Measurements from ENCODE around the gene TYMP. TPM values are rescaled to one million over a fixed set of nuclear protein-coding genes. Genes with fewer than 3 reads are reported as not detected.

Gene TYMP
- total RNA-seq, 1 donor from 2014 or later, result 3.3 TPM

DNA sequence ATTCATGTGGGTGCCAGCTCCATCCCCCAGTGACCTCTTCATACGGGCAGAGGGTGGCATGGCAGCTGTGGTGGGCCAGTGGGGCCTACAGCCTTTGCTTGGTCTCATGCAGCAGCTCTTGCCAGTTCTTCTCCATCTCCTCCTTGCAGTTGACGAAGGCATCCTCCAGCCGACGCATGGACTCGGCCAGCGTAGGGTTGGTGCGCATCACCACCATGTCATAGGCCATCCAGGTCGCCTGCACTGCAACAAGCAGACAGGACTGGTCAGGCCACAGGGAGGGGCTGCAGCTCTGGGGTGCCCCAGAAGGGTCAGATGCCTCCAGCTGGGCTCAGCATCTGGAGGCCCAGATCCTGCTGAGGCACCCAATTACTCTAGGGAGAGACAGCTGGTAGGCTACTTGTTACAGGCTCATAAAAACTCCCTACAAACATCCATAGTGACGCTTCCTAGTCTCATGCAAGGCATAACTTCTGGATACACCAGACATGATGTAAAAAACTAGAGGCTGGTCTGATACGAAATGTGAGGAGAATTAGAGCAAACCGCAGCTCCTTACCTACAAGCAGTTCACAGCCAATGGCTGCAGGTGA, 21.4 kb upstream of the TYMP start:
- H3K27me3 Mint-ChIP-seq (ENCODE audit: low read depth, unreplicated experiment), result peaks cover 32% of the 10 kb centered on the region
- no peaks in the 10 kb centered on the region for H3K9me3 Mint-ChIP-seq (ENCODE audit: unreplicated experiment)
- FAIRE-seq (no peak), DNase-seq (ENCODE audit: low read depth) (no peak)
- H3K27ac Mint-ChIP-seq (ENCODE audit: unreplicated experiment), result no peak overlapping the region
- Histone ChIP-seq H3K36me3 (ENCODE audit: insufficient read depth, low read length) (no peaks in the 10 kb centered on the region), H4K20me1 (ENCODE audit: insufficient read depth, low read length) (no peaks in the 10 kb centered on the region), H3K9me3 (ENCODE audit: insufficient read depth, low read depth, low read length) (no peaks in the 10 kb centered on the region), H3K4me3 (ENCODE audit: insufficient read depth, low read depth, low read length) (no peak overlapping the region), H2AFZ (ENCODE audit: low read depth, low read length) (no peak overlapping the region), H3K4me2 (ENCODE audit: low read length) (no peak overlapping the region), H3K4me1 (ENCODE audit: insufficient read depth, low read length) (no peaks in the 10 kb centered on the region), H3K27me3 (ENCODE audit: insufficient read depth, low read length) (peaks cover 35% of the 10 kb centered on the region), H3K27ac (ENCODE audit: low read depth, low read length) (no peak overlapping the region), H3K9ac (ENCODE audit: low read length) (no peak overlapping the region), H3K79me2 (ENCODE audit: insufficient read depth, low read length) (no peaks in the 10 kb centered on the region)
- no peaks in the 10 kb centered on the region for H3K36me3 Mint-ChIP-seq (ENCODE audit: low read depth, unreplicated experiment)
- no peak overlapping the region for H3K4me3 Mint-ChIP-seq (ENCODE audit: unreplicated experiment)
- no peaks in the 10 kb centered on the region for H3K4me1 Mint-ChIP-seq (ENCODE audit: low read depth, unreplicated experiment)
- TF ChIP-seq EZH2 (IDR thresholded peaks at IDR 0.05; ENCODE audit: insufficient read depth, low read length), result no peak
- TF ChIP-seq, protein P1, sequence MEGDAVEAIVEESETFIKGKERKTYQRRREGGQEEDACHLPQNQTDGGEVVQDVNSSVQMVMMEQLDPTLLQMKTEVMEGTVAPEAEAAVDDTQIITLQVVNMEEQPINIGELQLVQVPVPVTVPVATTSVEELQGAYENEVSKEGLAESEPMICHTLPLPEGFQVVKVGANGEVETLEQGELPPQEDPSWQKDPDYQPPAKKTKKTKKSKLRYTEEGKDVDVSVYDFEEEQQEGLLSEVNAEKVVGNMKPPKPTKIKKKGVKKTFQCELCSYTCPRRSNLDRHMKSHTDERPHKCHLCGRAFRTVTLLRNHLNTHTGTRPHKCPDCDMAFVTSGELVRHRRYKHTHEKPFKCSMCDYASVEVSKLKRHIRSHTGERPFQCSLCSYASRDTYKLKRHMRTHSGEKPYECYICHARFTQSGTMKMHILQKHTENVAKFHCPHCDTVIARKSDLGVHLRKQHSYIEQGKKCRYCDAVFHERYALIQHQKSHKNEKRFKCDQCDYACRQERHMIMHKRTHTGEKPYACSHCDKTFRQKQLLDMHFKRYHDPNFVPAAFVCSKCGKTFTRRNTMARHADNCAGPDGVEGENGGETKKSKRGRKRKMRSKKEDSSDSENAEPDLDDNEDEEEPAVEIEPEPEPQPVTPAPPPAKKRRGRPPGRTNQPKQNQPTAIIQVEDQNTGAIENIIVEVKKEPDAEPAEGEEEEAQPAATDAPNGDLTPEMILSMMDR (IDR thresholded peaks at IDR 0.05; ENCODE audit: insufficient read depth, low read depth, low read length), result no peak

DNA sequence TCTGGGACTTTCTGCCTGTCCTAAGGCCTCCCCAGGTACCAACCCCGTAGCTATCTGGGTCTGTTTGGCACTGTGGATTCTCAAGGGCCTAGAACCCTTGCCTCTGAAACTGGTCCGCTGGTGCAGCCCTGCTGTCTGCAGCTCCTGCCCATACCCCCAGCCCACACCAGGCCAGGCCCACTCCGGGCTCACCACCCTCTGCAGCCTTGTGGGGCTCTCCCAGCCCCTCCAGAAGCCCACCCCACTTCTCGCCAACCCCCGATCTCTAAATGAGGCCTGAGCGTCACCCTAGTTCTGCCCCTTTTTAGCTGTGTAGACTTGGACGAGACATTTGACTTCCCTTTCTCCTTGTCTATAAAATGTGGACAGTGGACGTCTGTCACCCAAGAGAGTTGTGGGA, 20.6 kb upstream of the TYMP start:
- Mint-ChIP-seq H3K4me3 (ENCODE audit: unreplicated experiment) (no peak overlapping the region), H3K36me3 (ENCODE audit: low read depth, unreplicated experiment) (no peaks in the 10 kb centered on the region), H3K9me3 (ENCODE audit: unreplicated experiment) (no peaks in the 10 kb centered on the region), H3K4me1 (ENCODE audit: low read depth, unreplicated experiment) (peaks cover 3% of the 10 kb centered on the region), H3K27me3 (ENCODE audit: low read depth, unreplicated experiment) (peaks cover 28% of the 10 kb centered on the region), H3K27ac (ENCODE audit: unreplicated experiment) (no peak overlapping the region)
- DNase-seq (ENCODE audit: low read depth) (no peak), FAIRE-seq (no peak)
- H4K20me1 ChIP-seq (ENCODE audit: insufficient read depth, low read length), result no peaks in the 10 kb centered on the region
- TF ChIP-seq, protein P1 (IDR thresholded peaks at IDR 0.05; ENCODE audit: insufficient read depth, low read depth, low read length), result no peak
- TF ChIP-seq EZH2 (IDR thresholded peaks at IDR 0.05; ENCODE audit: insufficient read depth, low read length), result no peak
- no peaks in the 10 kb centered on the region for H3K79me2 ChIP-seq (ENCODE audit: insufficient read depth, low read length)
- H3K4me1 ChIP-seq (ENCODE audit: insufficient read depth, low read length), result no peaks in the 10 kb centered on the region
- no peaks in the 10 kb centered on the region for H3K9me3 ChIP-seq (ENCODE audit: insufficient read depth, low read depth, low read length)
- no peak overlapping the region for H3K27ac ChIP-seq (ENCODE audit: low read depth, low read length)
- H3K4me3 ChIP-seq (ENCODE audit: insufficient read depth, low read depth, low read length), result no peak overlapping the region
- H3K36me3 ChIP-seq (ENCODE audit: insufficient read depth, low read length), result no peaks in the 10 kb centered on the region
- no peak overlapping the region for H2AFZ ChIP-seq (ENCODE audit: low read depth, low read length)
- no peak overlapping the region for H3K9ac ChIP-seq (ENCODE audit: low read length)
- H3K4me2 ChIP-seq (ENCODE audit: low read length), result no peak overlapping the region
- H3K27me3 ChIP-seq (ENCODE audit: insufficient read depth, low read length), result peaks cover 30% of the 10 kb centered on the region
